ACC112 (cell line): ENCODE results near the gene RPL14.

ENCODE experiments used
- H2AFZ ChIP-seq: fragments of 200-600 bp; sonication (generic); one replicate; pipeline ENCODE4 v1.6.0; 2017; ENCODE audit warnings: antibody characterized with exemption, low read length; ENCODE audit not compliant: unreplicated experiment
- H3K27ac ChIP-seq: fragments of 200-600 bp; sonication (generic); 2 replicates; pipeline ENCODE4 v1.5.1; 2014; ENCODE audit warnings: low read depth, mild to moderate bottlenecking, antibody characterized with exemption, low read length, moderate library complexity
- H3K27me3 ChIP-seq: fragments of 200-600 bp; sonication (generic); 2 replicates; pipeline ENCODE4 v1.6.1; 2014; ENCODE audit warnings: mild to moderate bottlenecking, antibody characterized with exemption, low read length, moderate library complexity, mixed read lengths; ENCODE audit not compliant: insufficient read depth
- H3K36me3 ChIP-seq: fragments of 200-600 bp; sonication (generic); 2 replicates; pipeline ENCODE4 v1.6.1; 2016; ENCODE audit warnings: mild to moderate bottlenecking, antibody characterized with exemption, low read length, moderate library complexity, mixed read lengths; ENCODE audit not compliant: insufficient read depth
- H3K4me1 ChIP-seq: fragments of 200-600 bp; sonication (generic); one replicate; pipeline ENCODE4 v1.6.1; 2016; ENCODE audit warnings: low read length, mixed read lengths; ENCODE audit not compliant: insufficient read depth, unreplicated experiment, control insufficient read depth
- H3K4me3 ChIP-seq: fragments of 200-600 bp; sonication (generic); 2 replicates; pipeline ENCODE4 v1.5.1; 2014; ENCODE audit warnings: mild to moderate bottlenecking, low read depth, low read length
- H3K79me2 ChIP-seq: fragments of 200-600 bp; sonication (generic); one replicate; pipeline ENCODE4 v1.6.0; 2016; ENCODE audit warnings: low read length; ENCODE audit not compliant: control insufficient read depth, unreplicated experiment, insufficient read depth

Gene RPL14

GRCh38 chr3:40490916-40491315, 33.8 kb downstream of the RPL14 start:
- Histone ChIP-seq H3K79me2 (no peaks in the 10 kb centered on the region), H2AFZ (no peak overlapping the region), H3K27me3 (no peaks in the 10 kb centered on the region), H3K4me1 (no peaks in the 10 kb centered on the region), H3K27ac (no peak overlapping the region), H3K4me3 (no peak overlapping the region), H3K36me3 (peaks cover 23% of the 10 kb centered on the region)

- no peak overlapping the region for H3K4me3 ChIP-seq
- H2AFZ ChIP-seq: no peak overlapping the region
- no peak overlapping the region for H3K27ac ChIP-seq
- no peaks in the 10 kb centered on the region for H3K4me1 ChIP-seq
- H3K27me3 ChIP-seq: no peaks in the 10 kb centered on the region
- no peaks in the 10 kb centered on the region for H3K79me2 ChIP-seq
- H3K36me3 ChIP-seq: no peaks in the 10 kb centered on the region
These were observed 37.6 kb downstream of the RPL14 start for GRCh38 chr3:40494698-40495097.

GRCh38 chr3:40497288-40497687, 40.1 kb downstream of the RPL14 start:
- Histone ChIP-seq H3K4me3 (no peak overlapping the region), H3K27me3 (no peaks in the 10 kb centered on the region), H3K36me3 (no peaks in the 10 kb centered on the region), H3K79me2 (no peaks in the 10 kb centered on the region), H3K4me1 (no peaks in the 10 kb centered on the region), H2AFZ (no peak overlapping the region), H3K27ac (no peak overlapping the region)

- H3K4me1 ChIP-seq: peaks cover 9% of the 10 kb centered on the region
- no peak overlapping the region for H3K27ac ChIP-seq
- no peaks in the 10 kb centered on the region for H3K36me3 ChIP-seq
- H3K4me3 ChIP-seq: no peak overlapping the region
- no peaks in the 10 kb centered on the region for H3K79me2 ChIP-seq
- no peaks in the 10 kb centered on the region for H3K27me3 ChIP-seq
- H2AFZ ChIP-seq: no peak overlapping the region
These were observed 42.8 kb downstream of the RPL14 start for GRCh38 chr3:40499952-40500351.

GRCh38 chr3:40502034-40502433, 44.9 kb downstream of the RPL14 start:
- Histone ChIP-seq H3K4me3 (no peak overlapping the region), H2AFZ (no peak overlapping the region), H3K36me3 (no peaks in the 10 kb centered on the region), H3K27me3 (no peaks in the 10 kb centered on the region), H3K27ac (no peak overlapping the region), H3K79me2 (no peaks in the 10 kb centered on the region), H3K4me1 (peaks cover 23% of the 10 kb centered on the region)

- peaks cover 23% of the 10 kb centered on the region for H3K4me1 ChIP-seq
- H3K79me2 ChIP-seq: no peaks in the 10 kb centered on the region
- no peak overlapping the region for H2AFZ ChIP-seq
- H3K27me3 ChIP-seq: no peaks in the 10 kb centered on the region
- peak overlapping the region; percentile 79 for H3K4me3 ChIP-seq
- H3K36me3 ChIP-seq: no peaks in the 10 kb centered on the region
- peak overlapping the region; percentile 95 for H3K27ac ChIP-seq
These were observed 47.7 kb downstream of the RPL14 start for GRCh38 chr3:40504636-40505430.

GRCh38 chr3:40505599-40506462, 48.7 kb downstream of the RPL14 start, which contains the start of gene ZNF620:
ZNF620 (plus strand) TSS chr3:40506039; CDS start chr3:40506353, 314 bp downstream.
- H2AFZ ChIP-seq: peak within 1 kb of the TSS; percentile 68
- peak within 1 kb of the TSS; percentile 79 for H3K4me3 ChIP-seq
- H3K27ac ChIP-seq: peak within 1 kb of the TSS; percentile 95
- no peaks in the 10 kb centered on the region for H3K79me2 ChIP-seq
- peaks cover 23% of the 10 kb centered on the region for H3K4me1 ChIP-seq
- H3K36me3 ChIP-seq: peaks cover 4% of the 10 kb centered on the region; the same call in 1 of the 2 replicates
- no peaks in the 10 kb centered on the region for H3K27me3 ChIP-seq

GRCh38 chr3:40511031-40511718, 54.0 kb downstream of the RPL14 start:
- H3K4me3 ChIP-seq: no peak overlapping the region

GRCh38 chr3:40516201-40516600, 59.1 kb downstream of the RPL14 start:
- H3K36me3 ChIP-seq: peaks cover 7% of the 10 kb centered on the region; the same call in 1 of the 2 replicates
- no peaks in the 10 kb centered on the region for H3K4me1 ChIP-seq
- H3K27ac ChIP-seq: no peak overlapping the region
- no peak overlapping the region for H2AFZ ChIP-seq
- H3K79me2 ChIP-seq: no peaks in the 10 kb centered on the region
- no peaks in the 10 kb centered on the region for H3K27me3 ChIP-seq
- no peak overlapping the region for H3K4me3 ChIP-seq

More at GRCh38 chr3:40511031-40511718, 54.0 kb downstream of the RPL14 start:
- no peak overlapping the region for H2AFZ ChIP-seq
- H3K36me3 ChIP-seq: peaks cover 9% of the 10 kb centered on the region
- no peaks in the 10 kb centered on the region for H3K27me3 ChIP-seq
- peaks cover 6% of the 10 kb centered on the region for H3K4me1 ChIP-seq
- H3K27ac ChIP-seq: no peak overlapping the region
- H3K79me2 ChIP-seq: no peaks in the 10 kb centered on the region

GRCh38 chr3:40518067-40518466, 60.9 kb downstream of the RPL14 start:
- Histone ChIP-seq H3K79me2 (no peaks in the 10 kb centered on the region), H3K27ac (no peak overlapping the region), H3K4me3 (no peak overlapping the region), H3K36me3 (peaks cover 7% of the 10 kb centered on the region; the same call in 1 of the 2 replicates), H3K4me1 (no peaks in the 10 kb centered on the region), H3K27me3 (no peaks in the 10 kb centered on the region), H2AFZ (no peak overlapping the region)
